T follicular helper cell (primary cell): Measurements from ENCODE around the gene TEX10.
"Not testable (repeated sequence)": the region's sequence is repeated elsewhere in the genome, so short reads cannot be mapped to it uniquely, and the experiment has no call there.

Source experiments
- DNase-seq: peaks from one replicate; pipeline ENCODE4 v3.0.0-alpha.2; 2020; ENCODE audit warnings: low read depth

TEX10 gene

DNA sequence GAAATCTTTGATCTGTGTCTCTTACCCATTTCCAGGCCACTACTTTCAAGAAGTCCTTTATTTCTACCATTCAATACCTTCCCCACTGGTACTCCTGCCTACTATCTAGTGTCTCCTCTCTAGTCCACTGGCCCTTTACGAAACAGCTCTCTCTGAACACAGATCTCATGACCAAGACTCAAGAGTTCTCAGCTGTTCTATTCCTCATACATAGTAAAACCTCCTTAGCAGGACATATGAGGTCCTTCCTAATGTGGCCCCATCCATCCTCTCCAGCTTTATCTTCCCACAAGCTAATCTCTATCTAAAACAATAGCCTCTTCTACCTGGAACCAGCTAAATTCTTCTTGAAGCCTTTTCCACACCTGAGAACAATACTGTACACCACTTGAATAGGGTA is 2.6 kb downstream of the TEX10 start:
- no peak for DNase-seq

DNA sequence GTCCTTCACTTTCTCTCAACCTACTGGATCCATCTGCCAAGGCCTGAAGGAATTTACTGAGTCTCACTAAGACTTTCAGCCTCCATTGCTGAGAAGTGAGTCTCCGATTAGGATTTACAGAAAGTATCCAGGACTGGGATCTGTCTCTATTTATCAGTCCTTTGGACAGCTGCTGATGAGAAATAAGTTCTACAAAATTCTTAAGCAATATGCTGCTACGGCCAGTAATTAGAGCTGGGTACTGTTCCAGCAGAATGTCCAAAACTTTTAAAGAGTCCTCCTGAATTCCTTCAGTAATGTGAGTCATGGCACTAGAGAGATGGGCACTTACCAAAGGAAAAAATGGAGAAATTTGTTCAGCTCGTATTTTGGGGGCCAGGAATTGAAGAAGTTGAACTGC is 5.9 kb downstream of the TEX10 start:
- DNase-seq = no peak

DNA sequence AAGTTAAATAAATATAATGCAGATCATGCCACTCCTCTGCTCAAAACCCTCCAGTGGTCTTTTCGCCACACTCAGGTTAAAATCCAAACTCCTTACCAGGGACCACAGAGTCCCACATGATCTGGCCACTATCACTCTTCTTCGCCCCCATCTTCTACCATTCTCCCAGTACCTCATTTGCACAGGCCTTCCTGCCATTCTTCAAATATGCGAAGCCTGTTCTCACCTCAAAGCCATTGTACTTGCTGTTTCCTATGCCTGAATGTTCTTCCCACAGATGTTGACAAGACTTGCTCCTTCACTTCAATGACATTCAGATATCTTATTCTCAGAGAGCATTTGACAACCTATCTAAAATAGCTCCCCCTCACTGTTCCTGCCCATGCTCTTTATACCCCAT is 10.9 kb downstream of the TEX10 start:
- DNase-seq = no peak

DNA sequence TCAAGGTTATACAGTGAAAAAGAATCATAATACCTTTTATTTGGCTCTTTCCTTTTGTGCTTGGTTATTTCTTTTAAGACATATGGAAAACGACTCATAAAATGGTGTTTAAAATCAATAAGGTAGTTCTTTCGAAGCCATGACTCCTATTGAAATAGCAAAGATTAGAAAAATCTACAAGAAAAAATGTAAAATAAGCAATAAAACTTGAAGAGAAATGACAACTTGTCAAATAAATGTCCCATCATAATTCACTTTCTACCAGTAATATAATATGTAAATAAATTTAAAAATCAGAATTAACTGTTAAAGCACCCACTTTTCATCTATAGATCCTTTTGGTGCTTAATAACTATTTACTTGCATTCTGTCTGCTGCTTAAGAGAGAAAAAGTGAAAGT is 12.5 kb downstream of the TEX10 start:
- DNase-seq = no peak

DNA sequence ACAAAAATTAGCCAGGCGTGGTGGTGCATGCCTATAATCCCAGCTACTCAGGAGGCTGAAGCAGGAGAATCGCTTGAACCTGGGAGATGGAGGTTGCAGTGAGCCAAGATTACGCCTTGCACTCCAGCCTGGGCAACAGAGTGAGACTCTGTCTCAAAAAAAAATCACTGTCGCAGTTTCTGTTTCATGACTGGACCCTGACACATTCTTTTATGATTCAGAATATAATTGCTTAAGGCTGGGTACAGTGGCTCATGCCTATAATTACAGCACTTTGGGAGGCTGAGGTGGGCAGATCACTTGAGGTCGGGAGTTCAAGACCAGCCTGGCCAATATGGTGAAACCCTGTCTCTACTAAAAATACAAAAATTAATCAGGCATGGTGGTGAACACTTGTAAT is 14.0 kb downstream of the TEX10 start:
- not testable (repeated sequence) for DNase-seq

DNA sequence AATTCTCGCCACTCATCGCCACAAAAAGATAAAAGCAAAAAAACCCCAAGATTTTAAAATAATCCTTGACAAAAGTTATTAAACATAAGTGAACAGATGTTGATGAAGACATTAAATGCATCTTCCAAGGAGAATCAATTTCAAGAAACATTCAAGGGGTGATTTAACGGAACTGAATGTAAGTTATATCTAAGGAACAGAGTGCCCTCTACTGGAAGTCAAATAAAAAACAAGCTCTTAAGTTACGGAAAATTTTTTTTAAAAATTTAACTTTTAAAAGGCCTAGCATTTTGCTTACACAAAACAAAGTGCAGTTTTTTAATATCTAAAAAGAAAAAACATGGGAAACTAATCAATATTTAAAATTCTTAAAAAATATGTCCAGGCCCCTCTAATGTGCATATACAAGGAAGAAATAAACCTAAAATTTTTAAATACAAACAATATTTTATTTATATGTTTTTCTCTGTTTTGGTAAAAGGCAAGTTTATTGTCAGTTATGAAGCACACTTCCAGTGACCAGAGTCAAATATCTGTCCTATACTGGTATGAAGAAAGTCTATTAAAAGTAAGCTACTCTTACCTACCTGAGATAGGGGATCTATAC is 28.0 kb downstream of the TEX10 start:
- DNase-seq = no peak

DNA sequence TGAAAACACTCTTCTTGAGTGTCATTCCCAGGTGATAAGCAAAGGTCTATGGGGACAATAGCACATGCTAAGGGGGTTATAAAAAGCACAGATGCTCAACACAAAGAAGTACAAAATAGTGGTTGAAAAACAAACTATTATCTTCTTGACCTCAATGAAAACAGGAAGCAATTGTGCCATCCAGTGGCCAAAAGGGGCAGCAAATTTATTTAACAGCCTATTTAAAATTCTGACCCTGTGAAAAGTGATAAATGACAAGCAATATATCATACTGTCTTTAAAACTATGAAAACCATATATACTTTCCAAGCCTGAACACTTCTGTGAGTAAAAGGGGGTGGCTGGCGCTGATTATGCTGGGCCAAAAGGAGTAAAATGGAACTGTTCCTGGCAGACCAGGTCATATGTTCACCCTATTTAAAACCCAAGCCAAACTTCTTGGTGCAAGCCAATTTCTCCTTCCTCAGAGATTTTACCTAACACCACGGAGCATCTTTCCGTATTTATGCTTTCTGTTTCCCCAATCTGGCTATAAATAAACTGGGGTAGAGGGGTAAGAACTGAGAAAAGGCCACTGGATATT is 29.7 kb downstream of the TEX10 start:
- DNase-seq = no peak

DNA sequence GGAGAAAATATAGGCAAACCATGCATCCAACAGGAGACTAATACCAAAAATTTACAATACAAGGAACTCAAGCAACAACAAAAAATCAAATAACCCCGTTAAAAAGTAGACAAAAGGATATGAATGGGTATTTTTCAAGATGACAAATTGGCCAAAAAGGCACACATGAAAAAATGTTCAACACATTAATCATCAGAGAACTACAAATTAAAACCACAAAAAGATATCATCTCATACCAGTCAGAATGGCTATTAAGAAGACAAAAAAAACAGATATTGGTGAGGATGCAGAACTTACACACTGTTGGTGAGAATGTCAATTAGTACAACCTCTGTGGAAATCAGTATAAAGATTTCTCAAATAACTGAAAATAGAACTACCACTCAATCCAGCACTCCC is 35.0 kb downstream of the TEX10 start:
- DNase-seq = no peak

DNA sequence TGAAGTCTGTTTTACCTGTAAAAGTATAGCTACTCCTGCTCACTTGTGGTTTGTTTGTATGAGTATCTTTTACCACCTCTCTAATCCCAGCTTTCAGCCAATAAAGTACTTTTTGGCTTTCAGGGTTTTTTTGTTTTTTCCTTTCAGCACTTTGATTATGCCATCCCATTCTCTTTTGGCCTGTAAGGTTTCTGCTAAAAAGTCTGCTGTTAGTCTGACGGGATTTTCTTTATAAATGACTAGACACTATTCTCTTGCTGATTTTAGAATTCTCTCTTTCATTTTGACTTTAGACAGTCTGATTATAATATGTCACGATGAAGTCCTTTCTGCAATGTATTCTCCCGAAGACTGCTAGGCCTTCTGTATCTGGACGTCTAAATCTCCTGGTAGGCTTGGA is 37.2 kb downstream of the TEX10 start:
- no peak for DNase-seq

DNA sequence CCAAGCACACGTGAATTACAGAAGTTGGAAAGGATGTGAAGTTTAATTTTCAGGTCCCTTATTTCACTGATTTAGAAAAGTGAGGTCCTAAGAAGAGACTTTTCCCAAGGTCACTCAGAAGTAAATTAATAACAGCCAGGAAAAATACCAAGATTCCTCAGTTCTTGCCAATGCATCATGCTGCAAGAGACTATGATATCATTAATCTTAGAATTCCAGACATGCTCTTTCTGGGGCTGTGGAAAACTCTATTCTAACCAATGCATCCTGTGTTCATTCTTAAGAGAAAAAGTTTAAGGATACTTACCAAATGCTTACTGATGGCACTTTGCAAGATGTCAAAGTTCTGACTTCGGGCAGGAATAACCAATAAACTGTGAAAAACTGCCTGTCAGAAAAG is 42.8 kb downstream of the TEX10 start:
- DNase-seq = no peak

DNA sequence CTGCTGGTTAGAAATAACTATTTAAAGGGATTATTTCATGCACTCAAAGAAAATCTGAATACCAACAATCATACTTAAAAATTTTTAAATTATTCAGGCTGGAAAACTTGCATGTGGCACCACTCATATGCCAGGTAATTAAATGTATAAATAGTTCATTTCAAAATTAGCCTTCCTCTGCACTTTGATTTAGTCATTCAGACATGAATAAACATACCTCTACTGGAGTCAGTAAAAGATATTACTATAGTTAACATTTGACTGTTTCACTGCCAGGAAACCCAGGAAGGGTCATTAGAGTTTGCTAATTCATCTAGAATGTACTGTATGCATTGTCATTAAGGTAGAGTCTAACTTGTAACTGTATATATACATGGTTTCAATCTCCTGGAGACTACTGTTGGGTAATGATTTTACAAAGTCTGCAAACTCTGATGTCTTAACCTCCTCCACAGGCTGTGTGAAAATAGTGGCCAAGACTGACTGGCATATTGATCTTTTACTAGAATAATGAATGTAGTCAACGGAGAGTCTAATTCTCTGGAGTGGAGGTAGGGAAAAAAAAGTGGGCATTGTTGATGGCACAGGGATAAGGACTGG is 43.7 kb downstream of the TEX10 start:
- DNase-seq = no peak

DNA sequence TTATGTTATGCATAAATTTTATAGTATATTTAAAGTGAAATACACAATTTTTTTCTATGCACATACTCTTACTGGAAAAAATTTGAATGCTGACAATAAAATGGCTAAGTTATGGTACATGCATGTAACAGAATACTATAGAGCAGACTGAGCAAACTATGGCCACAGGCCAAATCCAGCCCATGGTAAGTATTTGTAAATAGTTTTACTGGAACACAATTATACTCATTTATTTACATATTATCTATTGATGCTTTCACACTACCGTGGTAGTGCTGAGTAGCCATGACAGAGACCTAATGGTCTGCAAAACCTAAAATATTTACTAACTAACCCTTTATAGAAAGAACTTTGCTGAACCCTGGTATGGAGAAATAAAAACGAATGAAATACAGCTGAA is 45.7 kb downstream of the TEX10 start:
- DNase-seq = no peak

DNA sequence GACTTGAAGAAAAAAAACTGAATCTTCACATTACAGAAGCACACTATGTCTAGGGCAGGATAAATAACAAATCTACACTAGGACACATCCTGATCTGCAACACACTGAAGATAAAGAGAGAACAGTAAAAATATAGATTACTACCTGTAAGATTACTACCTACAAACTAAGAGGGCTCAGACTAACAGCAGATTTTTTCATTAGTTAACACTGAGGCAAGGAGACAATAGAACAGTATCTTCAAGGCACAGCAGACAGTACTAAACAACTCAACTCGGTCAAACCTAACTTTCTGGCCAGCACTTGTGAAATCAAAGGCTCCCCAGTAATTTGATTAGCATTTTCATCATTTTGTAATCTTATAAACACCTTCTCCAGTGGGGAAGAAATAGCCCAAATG is 46.5 kb downstream of the TEX10 start:
- no peak for DNase-seq

DNA sequence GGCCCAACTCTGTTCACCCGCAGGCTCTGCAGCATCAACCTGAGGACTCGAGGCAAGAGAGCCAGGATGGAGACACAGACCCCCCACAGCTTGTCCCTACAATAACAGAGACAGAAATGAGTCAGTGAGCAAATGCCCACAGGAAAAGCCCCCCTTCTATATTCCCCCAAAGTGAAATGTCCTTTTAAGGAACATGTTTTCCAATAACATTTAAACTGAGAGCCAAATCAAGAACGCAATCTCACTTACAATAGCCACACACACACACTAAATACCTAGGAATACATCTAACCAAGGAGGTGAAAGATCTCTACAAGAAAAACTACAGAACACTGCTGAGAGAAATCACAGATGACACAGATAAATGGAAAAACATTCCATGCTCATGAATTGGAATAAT is 49.0 kb downstream of the TEX10 start:
- DNase-seq = no peak

DNA sequence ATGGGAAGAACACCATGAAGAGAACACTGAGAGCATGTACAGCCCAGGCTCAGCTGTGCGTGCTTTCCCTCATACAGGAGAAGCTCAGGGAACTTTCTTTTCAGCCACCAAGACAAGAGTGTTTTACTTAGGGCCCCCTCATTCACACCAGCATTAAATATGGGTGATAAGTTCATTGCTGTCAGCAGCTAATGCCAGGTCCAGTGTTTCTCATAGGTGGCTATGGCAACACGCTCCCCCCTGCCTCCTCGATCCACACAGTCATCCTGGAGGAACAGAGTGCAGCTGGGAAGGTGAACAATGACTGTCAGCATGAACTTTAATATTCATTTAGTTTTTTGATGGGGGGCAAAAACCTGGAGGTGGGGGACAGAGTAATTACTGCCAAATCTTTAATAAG is 54.4 kb downstream of the TEX10 start:
- no peak for DNase-seq

DNA sequence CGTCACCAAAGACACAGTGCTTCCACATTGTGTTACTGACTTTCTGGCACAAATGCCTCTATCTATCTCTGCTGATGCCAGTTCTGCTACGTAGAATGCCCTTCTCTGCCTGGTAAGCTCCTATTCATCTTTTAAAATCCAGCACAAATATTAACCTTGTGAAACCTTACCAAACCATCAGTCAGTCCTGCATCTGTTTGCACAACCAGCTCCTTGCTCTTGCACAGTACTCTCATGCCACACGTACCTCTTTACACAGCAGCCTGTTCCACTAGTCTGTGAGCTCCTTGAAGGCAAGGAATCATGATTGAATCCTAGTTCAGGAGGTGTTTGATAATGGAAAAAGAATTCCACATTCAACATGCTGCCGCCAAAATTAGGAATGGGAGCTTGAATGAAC is 56.3 kb downstream of the TEX10 start:
- no peak for DNase-seq

DNA sequence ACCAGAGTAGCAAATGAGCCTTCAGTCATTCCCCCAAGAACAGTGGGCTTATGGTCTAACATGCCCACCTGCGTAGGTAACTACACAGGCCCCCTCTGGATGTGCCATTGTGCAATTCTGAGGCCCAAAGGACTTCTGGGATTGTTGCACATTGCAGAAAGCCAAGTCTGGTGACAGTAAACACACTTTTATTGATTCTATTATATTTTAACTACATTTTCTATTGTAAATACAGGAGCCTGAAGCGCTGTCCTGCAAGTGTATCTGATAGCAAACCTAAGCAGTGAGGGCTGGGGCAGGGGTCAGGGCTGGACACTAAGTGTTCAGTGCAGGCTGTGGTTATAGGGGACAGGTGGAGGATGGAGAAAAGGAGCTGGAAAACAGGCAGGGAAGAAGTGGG is 57.5 kb downstream of the TEX10 start:
- no peak for DNase-seq

DNA sequence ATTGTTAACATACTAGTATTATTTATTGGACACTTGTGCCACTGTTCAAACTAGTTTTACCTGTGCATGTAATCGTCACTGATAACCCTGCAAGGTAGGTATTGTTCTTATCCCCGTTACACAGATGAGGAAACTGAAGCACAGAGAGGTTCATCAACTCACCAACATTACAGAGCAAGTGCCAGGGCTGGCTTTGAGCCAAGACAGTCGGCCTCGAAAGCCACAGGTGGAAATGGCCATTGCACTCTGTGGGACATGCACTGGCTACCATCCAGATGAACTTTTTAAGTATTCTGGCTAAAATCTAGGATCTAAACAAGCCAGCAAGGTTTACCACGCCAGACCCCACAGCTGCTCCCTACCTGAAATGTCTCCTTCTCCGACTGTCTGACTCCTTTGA is 57.9 kb downstream of the TEX10 start:
- DNase-seq = no peak

DNA sequence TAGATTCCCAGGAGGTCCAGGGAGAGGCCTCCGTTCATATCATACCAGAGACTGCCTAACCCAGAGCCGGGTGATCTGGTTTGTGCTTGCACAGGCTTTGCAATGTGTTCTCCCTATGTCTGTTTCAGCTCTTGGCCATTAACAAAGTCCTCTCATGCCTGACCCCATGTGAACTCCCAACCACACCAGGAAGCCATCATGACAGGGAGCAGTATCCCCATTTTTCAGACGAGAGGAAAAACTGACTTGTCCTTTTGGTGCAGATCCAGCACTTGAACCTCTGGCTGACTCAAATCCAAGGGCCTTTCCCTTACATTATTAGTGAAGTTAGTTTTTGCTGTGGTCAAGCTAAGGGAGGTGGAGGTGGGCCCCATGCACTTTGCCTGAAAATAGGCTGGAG is 58.4 kb downstream of the TEX10 start:
- DNase-seq = no peak

DNA sequence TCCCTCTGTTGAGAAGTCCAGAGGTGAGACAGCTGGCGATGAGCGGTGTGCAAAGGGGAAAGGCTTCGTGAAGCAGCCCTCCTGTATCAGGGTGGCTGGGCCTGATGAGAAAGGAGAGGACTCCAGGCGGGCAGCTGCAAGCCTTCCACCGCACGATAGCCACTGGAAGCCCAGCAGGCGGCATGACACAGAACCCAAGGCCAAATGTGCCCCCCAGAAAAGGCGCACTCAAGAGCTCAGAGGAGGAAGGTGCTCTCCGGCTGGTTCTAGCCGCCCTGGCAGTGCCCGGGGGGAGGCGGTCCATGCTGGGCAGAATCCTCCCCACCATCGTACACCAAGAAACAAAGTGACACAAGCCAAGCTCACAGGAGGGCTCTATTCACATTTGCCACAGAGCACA is 60.3 kb downstream of the TEX10 start:
- no peak for DNase-seq

DNA sequence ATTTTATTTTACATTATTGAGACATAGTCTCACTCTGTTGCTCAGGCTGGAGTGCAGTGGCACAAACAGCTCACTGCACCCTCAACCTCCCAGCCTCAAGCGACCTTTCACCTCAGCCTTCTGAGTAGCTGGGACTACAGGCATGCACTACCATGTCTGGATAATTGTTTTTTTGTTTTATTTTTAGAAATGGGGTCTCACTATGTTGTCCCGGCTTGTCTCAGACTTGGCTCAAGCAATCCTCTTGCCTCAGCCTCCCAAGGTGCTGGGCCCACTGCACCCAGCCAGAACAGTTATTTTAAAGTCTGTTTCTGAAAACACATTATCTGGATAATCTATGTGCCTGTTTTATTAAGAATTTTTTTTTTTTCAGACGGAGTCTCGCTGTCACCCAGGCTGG is 62.0 kb downstream of the TEX10 start:
- DNase-seq = no peak

DNA sequence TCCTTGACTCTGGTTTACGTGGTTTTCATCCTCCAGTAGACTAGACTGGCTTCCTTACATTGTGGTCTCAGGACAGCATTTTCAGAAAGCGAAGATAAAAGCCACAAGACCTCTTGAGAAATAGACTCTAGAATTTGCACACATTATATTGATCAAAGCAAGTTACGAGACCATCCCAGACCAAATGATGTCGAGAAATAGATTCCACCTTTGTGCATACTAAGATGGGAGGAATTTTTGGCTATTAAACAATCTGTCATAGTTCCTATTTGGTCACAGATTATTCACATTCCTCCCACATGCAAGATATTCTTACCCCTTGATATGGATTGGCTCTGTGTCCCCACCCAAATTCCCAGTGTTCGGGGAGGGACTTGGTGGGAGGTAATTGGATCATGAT is 65.6 kb downstream of the TEX10 start:
- no peak for DNase-seq

DNA sequence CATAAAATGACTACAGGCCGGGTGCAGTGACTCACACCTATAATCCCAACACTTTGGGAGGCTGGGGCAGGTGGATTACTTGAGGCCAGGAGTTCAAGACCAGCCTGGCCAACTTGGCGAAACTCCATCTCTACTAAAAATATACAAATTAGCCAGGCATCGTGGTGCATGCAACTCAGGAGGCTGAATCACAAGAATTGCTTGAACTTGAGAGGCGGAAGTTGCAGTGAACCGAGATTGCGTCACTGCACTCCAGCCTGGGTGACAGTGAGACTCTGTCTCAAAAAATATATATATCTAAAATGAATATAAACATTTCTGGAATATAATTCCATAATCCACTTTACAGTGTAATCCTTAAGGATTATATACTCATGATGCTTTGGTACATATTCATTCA is 66.5 kb downstream of the TEX10 start:
- DNase-seq = no peak

DNA sequence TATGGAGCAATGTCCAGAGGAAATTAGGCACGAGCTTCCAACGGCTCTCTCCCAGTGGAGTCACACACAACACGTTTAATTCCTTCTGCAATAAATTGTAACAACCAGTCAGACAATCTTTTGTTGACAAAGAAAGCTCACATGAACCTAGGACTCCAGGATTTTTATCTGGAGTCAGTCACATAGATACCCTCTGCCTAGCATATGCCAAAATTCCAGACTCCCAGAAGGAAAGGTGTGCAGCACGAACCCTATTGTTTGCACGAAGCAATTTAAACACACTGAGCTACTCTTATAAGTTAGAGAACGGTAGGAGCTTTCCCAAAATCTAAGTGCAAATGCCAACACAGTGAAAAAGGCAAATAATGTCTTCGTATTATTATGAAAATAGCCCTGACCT is 67.1 kb downstream of the TEX10 start:
- DNase-seq = no peak
